HEK293 (cell line): ENCODE data around the gene PIANP.

ENCODE experiments used
- HOXC10 ChIP-seq: sonication (generic); formaldehyde crosslinking; IDR thresholded peaks from 2 replicates; pipeline ENCODE4 v1.8.1; 2023; ENCODE audit warnings: mild to moderate bottlenecking, missing genetic modification reagents
- MYNN ChIP-seq: fragments of 450-650 bp; formaldehyde crosslinking; IDR thresholded peaks from 2 replicates; pipeline ENCODE4 v1.5.1; 2016; ENCODE audit warnings: missing biosample characterization, missing genetic modification characterization, borderline replicate concordance
- REPIN1 ChIP-seq: fragments of 450-650 bp; formaldehyde crosslinking; IDR thresholded peaks from 2 replicates; pipeline ENCODE4 v1.5.1; 2017; ENCODE audit warnings: missing biosample characterization, missing genetic modification characterization, low read depth
- YY1 ChIP-seq: fragments of 450-650 bp; formaldehyde crosslinking; IDR thresholded peaks from 2 replicates; pipeline ENCODE4 v1.5.1; 2018; ENCODE audit warnings: missing biosample characterization, missing genetic modification characterization
- ZBTB8A ChIP-seq: fragments of 450-650 bp; formaldehyde crosslinking; IDR thresholded peaks from 2 replicates; pipeline ENCODE4 v1.5.1; 2016; ENCODE audit warnings: missing biosample characterization, missing genetic modification characterization
- ZFP41 ChIP-seq: fragments of 450-650 bp; formaldehyde crosslinking; IDR thresholded peaks from 2 replicates; pipeline ENCODE4 v1.5.1; 2016; ENCODE audit warnings: missing biosample characterization, missing genetic modification characterization, borderline replicate concordance
- ZNF169 ChIP-seq: fragments of 450-650 bp; formaldehyde crosslinking; IDR thresholded peaks from 2 replicates; pipeline ENCODE4 v1.5.1; 2016; ENCODE audit warnings: missing biosample characterization, missing genetic modification characterization
- ZNF24 ChIP-seq: fragments of 450-650 bp; formaldehyde crosslinking; IDR thresholded peaks from 2 replicates; pipeline ENCODE4 v1.5.1; 2016; ENCODE audit warnings: missing biosample characterization, missing genetic modification characterization
- TF ChIP-seq, protein P1 (sequence below): fragments of 450-650 bp; formaldehyde crosslinking; IDR thresholded peaks from 2 replicates; pipeline ENCODE4 v1.5.1; 2016; ENCODE audit warnings: missing biosample characterization, missing genetic modification characterization

DNA sequence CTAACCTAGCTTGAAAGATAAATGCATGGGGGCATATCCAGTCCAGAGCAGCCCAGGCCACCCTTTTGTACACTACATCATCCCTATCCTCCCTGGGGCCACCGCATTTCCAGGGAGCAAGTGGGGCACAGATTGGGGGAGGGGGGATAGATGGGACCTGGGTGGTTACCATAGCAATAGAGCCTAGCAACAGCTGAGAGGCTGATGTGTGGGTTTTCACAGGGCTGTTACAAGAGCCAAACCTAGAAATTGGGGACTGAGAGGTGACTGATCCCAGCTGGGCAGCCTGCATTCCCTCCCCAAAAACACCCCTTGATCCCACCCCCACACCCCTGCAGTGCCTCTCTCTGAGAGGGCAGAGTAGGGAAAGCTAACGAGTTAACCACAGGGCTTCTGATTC lies 7.7 kb downstream of the PIANP start:
- TF ChIP-seq ZFP41 (tag by site-specific recombination) (no peak), ZBTB8A (tag by site-specific recombination) (no peak), MYNN (tag by site-specific recombination) (peak; percentile 83), REPIN1 (tag by site-specific recombination) (no peak), HOXC10 (CRISPR knock-in tag) (no peak), ZNF169 (no peak), ZNF24 (no peak), YY1 (no peak)
- TF ChIP-seq, protein P1, sequence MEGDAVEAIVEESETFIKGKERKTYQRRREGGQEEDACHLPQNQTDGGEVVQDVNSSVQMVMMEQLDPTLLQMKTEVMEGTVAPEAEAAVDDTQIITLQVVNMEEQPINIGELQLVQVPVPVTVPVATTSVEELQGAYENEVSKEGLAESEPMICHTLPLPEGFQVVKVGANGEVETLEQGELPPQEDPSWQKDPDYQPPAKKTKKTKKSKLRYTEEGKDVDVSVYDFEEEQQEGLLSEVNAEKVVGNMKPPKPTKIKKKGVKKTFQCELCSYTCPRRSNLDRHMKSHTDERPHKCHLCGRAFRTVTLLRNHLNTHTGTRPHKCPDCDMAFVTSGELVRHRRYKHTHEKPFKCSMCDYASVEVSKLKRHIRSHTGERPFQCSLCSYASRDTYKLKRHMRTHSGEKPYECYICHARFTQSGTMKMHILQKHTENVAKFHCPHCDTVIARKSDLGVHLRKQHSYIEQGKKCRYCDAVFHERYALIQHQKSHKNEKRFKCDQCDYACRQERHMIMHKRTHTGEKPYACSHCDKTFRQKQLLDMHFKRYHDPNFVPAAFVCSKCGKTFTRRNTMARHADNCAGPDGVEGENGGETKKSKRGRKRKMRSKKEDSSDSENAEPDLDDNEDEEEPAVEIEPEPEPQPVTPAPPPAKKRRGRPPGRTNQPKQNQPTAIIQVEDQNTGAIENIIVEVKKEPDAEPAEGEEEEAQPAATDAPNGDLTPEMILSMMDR (tag by site-specific recombination) = no peak
